ENCODE measurements around the gene NTPCR. TPM values are rescaled to one million over a fixed set of nuclear protein-coding genes. Genes with fewer than 3 reads are reported as not detected.

Gene NTPCR
- total and polyA plus RNA-seq, 9 donors = 17.5 to 46.5 (median 37.6) TPM

GRCh38 chr1:233006108-233006507 lies 55.7 kb downstream of the NTPCR start:
- no peaks in the 10 kb centered on the region for H3K9me3 ChIP-seq
- no peaks in the 10 kb centered on the region for H3K27me3 ChIP-seq
- H3K27ac ChIP-seq = no peak overlapping the region
- no peaks in the 10 kb centered on the region for H3K4me1 ChIP-seq (ENCODE audit: insufficient read depth)
- TF ChIP-seq, protein P1, sequence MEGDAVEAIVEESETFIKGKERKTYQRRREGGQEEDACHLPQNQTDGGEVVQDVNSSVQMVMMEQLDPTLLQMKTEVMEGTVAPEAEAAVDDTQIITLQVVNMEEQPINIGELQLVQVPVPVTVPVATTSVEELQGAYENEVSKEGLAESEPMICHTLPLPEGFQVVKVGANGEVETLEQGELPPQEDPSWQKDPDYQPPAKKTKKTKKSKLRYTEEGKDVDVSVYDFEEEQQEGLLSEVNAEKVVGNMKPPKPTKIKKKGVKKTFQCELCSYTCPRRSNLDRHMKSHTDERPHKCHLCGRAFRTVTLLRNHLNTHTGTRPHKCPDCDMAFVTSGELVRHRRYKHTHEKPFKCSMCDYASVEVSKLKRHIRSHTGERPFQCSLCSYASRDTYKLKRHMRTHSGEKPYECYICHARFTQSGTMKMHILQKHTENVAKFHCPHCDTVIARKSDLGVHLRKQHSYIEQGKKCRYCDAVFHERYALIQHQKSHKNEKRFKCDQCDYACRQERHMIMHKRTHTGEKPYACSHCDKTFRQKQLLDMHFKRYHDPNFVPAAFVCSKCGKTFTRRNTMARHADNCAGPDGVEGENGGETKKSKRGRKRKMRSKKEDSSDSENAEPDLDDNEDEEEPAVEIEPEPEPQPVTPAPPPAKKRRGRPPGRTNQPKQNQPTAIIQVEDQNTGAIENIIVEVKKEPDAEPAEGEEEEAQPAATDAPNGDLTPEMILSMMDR (IDR thresholded peaks at IDR 0.05) = no peak
- no peak for TF ChIP-seq POLR2A (IDR thresholded peaks at IDR 0.05)
- no peak for TF ChIP-seq EP300 (IDR thresholded peaks at IDR 0.05)
- 86 to 94% (median 87%) methylated on average over 6 of the region's 6 CpGs for WGBS, 3 donors
- no peak overlapping the region for H3K4me3 ChIP-seq
- DNase-seq = no peak
- H3K36me3 ChIP-seq = no peaks in the 10 kb centered on the region
- intact Hi-C loops (cut with DNase I) = no loop called here

DNA sequence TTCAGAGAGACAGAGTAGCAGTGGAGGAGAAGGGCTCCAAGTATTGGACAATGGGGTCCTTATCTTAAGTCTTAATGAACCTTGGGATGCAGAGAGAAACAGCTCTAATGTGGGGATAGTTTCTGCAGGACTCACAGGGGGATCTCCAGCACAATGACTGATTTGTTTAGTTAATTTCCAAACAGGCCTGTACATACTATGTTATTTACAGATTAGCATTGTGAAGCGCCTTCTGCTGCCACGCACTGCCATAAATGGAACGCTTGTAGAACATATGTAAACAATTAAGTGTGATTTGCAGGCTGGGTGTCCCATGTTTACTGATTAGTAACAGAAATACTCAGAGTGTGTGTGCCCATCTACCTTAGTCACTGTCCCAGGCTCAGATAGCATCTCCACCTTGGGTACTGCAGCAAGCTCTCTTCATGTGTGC lies 56.1 kb downstream of the NTPCR start:
- H3K4me1 ChIP-seq (ENCODE audit: insufficient read depth) = no peaks in the 10 kb centered on the region
- no peaks in the 10 kb centered on the region for H3K9me3 ChIP-seq
- 96 to 97% (median 96%) methylated on average over 3 of the region's 3 CpGs for WGBS, 3 donors
- H3K27me3 ChIP-seq = no peaks in the 10 kb centered on the region
- H3K27ac ChIP-seq = no peak overlapping the region
- no peak overlapping the region for H3K4me3 ChIP-seq
- intact Hi-C loops (cut with DNase I) = no loop called here
- no peaks in the 10 kb centered on the region for H3K36me3 ChIP-seq
- DNase-seq = no peak
- no peak for TF ChIP-seq POLR2A (IDR thresholded peaks at IDR 0.05)
- TF ChIP-seq EP300 (IDR thresholded peaks at IDR 0.05) = no peak
- TF ChIP-seq, protein P1 (IDR thresholded peaks at IDR 0.05) = no peak

GRCh38 chr1:233010146-233010545 lies 59.7 kb downstream of the NTPCR start:
- Histone ChIP-seq H3K27ac (no peak overlapping the region), H3K4me3 (no peak overlapping the region), H3K9me3 (no peaks in the 10 kb centered on the region), H3K36me3 (no peaks in the 10 kb centered on the region), H3K27me3 (no peaks in the 10 kb centered on the region), H3K4me1 (ENCODE audit: insufficient read depth) (no peaks in the 10 kb centered on the region)
- DNase-seq = no peak
- TF ChIP-seq, protein P1 (IDR thresholded peaks at IDR 0.05) = no peak
- TF ChIP-seq POLR2A (IDR thresholded peaks at IDR 0.05) = no peak
- TF ChIP-seq EP300 (IDR thresholded peaks at IDR 0.05) = no peak
- WGBS, 3 donors = 81 to 85% (median 81%) methylated on average over 3 of the region's 3 CpGs
- intact Hi-C loops (cut with DNase I) = no loop called here

- 81 to 85% (median 81%) methylated on average over 1 of the region's 1 CpG for WGBS, 3 donors
- no peak for DNase-seq
- no peaks in the 10 kb centered on the region for H3K4me1 ChIP-seq (ENCODE audit: insufficient read depth)
- H3K4me3 ChIP-seq = no peak overlapping the region
- no peaks in the 10 kb centered on the region for H3K27me3 ChIP-seq
- no peaks in the 10 kb centered on the region for H3K9me3 ChIP-seq
- no peak for TF ChIP-seq EP300 (IDR thresholded peaks at IDR 0.05)
- TF ChIP-seq POLR2A (IDR thresholded peaks at IDR 0.05) = no peak
- H3K36me3 ChIP-seq = no peaks in the 10 kb centered on the region
- intact Hi-C loops (cut with DNase I) = no loop called here
- no peak overlapping the region for H3K27ac ChIP-seq
Observed at GRCh38 chr1:233012021-233012420, 61.6 kb downstream of the NTPCR start.

GRCh38 chr1:233015965-233016364 lies 65.6 kb downstream of the NTPCR start:
- peaks cover 5% of the 10 kb centered on the region for H3K4me1 ChIP-seq (ENCODE audit: insufficient read depth)
- no peaks in the 10 kb centered on the region for H3K36me3 ChIP-seq
- no peak overlapping the region for H3K4me3 ChIP-seq
- intact Hi-C loops (cut with DNase I) = no loop called here
- no peaks in the 10 kb centered on the region for H3K27me3 ChIP-seq
- H3K9me3 ChIP-seq = no peaks in the 10 kb centered on the region
- TF ChIP-seq, protein P1 (IDR thresholded peaks at IDR 0.05) = no peak
- no peak for TF ChIP-seq POLR2A (IDR thresholded peaks at IDR 0.05)
- no peak for TF ChIP-seq EP300 (IDR thresholded peaks at IDR 0.05)
- H3K27ac ChIP-seq = no peak overlapping the region
- no peak for DNase-seq
- WGBS, 3 donors = 41 to 69% (median 45%) methylated on average over 2 of the region's 2 CpGs
